B cell (primary cell): ENCODE data around the gene CFAP54. TPM values are rescaled to one million over a fixed set of nuclear protein-coding genes. Genes with fewer than 3 reads are reported as not detected.

Experiments
- ATAC-seq: fragments of 200-7000 bp; cut with Tn5 transposase; one replicate; pipeline ENCODE4 v1.10.0; 2021; ENCODE audit warnings: low read depth, mild to moderate bottlenecking, moderate number of reproducible peaks, moderate library complexity
- CTCF ChIA-PET: fragments of 350-600 bp; sonication (Branson Sonifier 250); formaldehyde crosslinking; loops from one replicate; lab custom pipeline; 2021; ENCODE audit warnings: antibody characterized with exemption, inconsistent platforms; lab: Charles Lee
- POLR2A ChIA-PET: fragments of 350-600 bp; sonication (Branson Sonifier 250); formaldehyde crosslinking; loops from one replicate; lab custom pipeline; 2021; ENCODE audit warnings: antibody characterized with exemption; lab: Charles Lee
- DNase-seq: peaks from one replicate; pipeline ENCODE4 v3.0.0; 2013
- H2AFZ ChIP-seq: 2 replicates; pipeline ENCODE4 v1.6.1; 2012; ENCODE audit warnings: mild to moderate bottlenecking, low read depth, low read length; ENCODE audit not compliant: insufficient read depth, poor library complexity, severe bottlenecking
- H3K27ac ChIP-seq, 2 donors: 1 replicate in 1 of 2; 2 replicates in 1 of 2; pipeline ENCODE4 v1.5.1; 2012 to 2013; ENCODE audit warnings: low read length in 2 of 2, mild to moderate bottlenecking in 2 of 2, moderate library complexity in 1 of 2
- H3K27me3 ChIP-seq, 4 experiments: fragments of 200-600 bp in 1 of 4; sonication (generic) in 1 of 4; replicated peaks in 1 of 4; 1 replicate in 2 of 4; 2 replicates in 2 of 4; pipeline versions ENCODE4 v1.6.1 to v1.7.0; 2013 to 2016; ENCODE audit warnings: low read length in 3 of 4, mild to moderate bottlenecking in 2 of 4, mixed read lengths in 1 of 4, moderate library complexity in 1 of 4; ENCODE audit not compliant: insufficient read depth in 4 of 4, control insufficient read depth in 3 of 4; ENCODE audit errors: control extremely low read depth in 1 of 4
- H3K36me3 ChIP-seq, 2 experiments: replicated peaks in 1 of 2; 1 replicate in 1 of 2; 2 replicates in 1 of 2; pipeline versions ENCODE4 v1.6.1 to v1.7.1; 2013; ENCODE audit warnings: low read length in 1 of 2; ENCODE audit not compliant: insufficient read depth in 2 of 2, control insufficient read depth in 1 of 2; ENCODE audit errors: control extremely low read depth in 1 of 2, extremely low read depth in 1 of 2
- H3K4me1 ChIP-seq, 2 donors: fragments of 200-600 bp in 1 of 2; sonication (generic) in 1 of 2; 1 replicate in 1 of 2; 2 replicates in 1 of 2; pipeline versions ENCODE4 v1.5.1 to v1.6.1; 2013 to 2017; ENCODE audit warnings: low read length in 2 of 2; ENCODE audit not compliant: control insufficient read depth in 2 of 2, insufficient read depth in 2 of 2
- H3K4me2 ChIP-seq: replicated peaks from 2 replicates; pipeline ENCODE3; 2012; ENCODE audit warnings: mild to moderate bottlenecking, low read depth, low read length; ENCODE audit not compliant: poor library complexity, severe bottlenecking
- H3K4me3 ChIP-seq, 5 experiments: fragments of 200-600 bp in 1 of 5; sonication (generic) in 1 of 5; 1 replicate in 3 of 5; 2 replicates in 2 of 5; pipeline versions ENCODE4 v1.5.1 to v1.7.0; 2011 to 2016; ENCODE audit warnings: low read length in 4 of 5, mild to moderate bottlenecking in 4 of 5, low read depth in 2 of 5, control low read depth in 1 of 5, moderate library complexity in 1 of 5; ENCODE audit not compliant: insufficient read depth in 1 of 5; ENCODE audit errors: control extremely low read depth in 1 of 5, extremely low read depth in 1 of 5
- H3K79me2 ChIP-seq: fragments of 200-600 bp; sonication (generic); one replicate; pipeline ENCODE4 v1.6.0; 2016; ENCODE audit warnings: low read length; ENCODE audit not compliant: control insufficient read depth, insufficient read depth
- H3K9ac ChIP-seq: fragments of 200-600 bp; sonication (generic); 2 replicates; pipeline ENCODE4 v1.6.1; 2017; ENCODE audit warnings: mild to moderate bottlenecking, low read length, moderate library complexity
- H3K9me3 ChIP-seq, 3 donors: one replicate each; pipeline versions ENCODE4 v1.6.1 to v1.7.1; 2013; ENCODE audit warnings: low read length in 2 of 3; ENCODE audit not compliant: control insufficient read depth in 2 of 3, insufficient read depth in 1 of 3; ENCODE audit errors: control extremely low read depth in 1 of 3
- H4K20me1 ChIP-seq: 2 replicates; pipeline ENCODE4 v1.6.0; 2012; ENCODE audit warnings: mild to moderate bottlenecking, low read length; ENCODE audit not compliant: insufficient read depth, control insufficient read depth, poor library complexity, severe bottlenecking
- H3K27ac Mint-ChIP-seq: one replicate; pipeline ENCODE4 v1.8.0; 2021; ENCODE audit warnings: mixed read lengths
- H3K27me3 Mint-ChIP-seq: one replicate; pipeline ENCODE4 v1.8.0; 2021; ENCODE audit warnings: mixed read lengths
- H3K4me1 Mint-ChIP-seq: one replicate; pipeline ENCODE4 v1.8.0; 2021; ENCODE audit warnings: mixed read lengths
- H3K4me3 Mint-ChIP-seq: one replicate; pipeline ENCODE4 v1.8.0; 2021; ENCODE audit warnings: mixed read lengths
- H3K9me3 Mint-ChIP-seq: one replicate; pipeline ENCODE4 v1.8.0; 2022; ENCODE audit warnings: mixed read lengths; ENCODE audit not compliant: insufficient read depth
- CTCF ChIP-seq: fragments of 200-600 bp; IDR thresholded peaks from one replicate; pipeline ENCODE4 v1.8.0; 2022; ENCODE audit warnings: antibody characterized with exemption, mild to moderate bottlenecking
- EZH2 ChIP-seq: IDR thresholded peaks from 2 replicates; pipeline ENCODE4 v1.6.1; 2012; ENCODE audit warnings: borderline replicate concordance, low read depth, mild to moderate bottlenecking, moderate library complexity, low read length; ENCODE audit not compliant: insufficient read depth, poor library complexity, severe bottlenecking
- intact Hi-C: fragments of 100-400 bp; cut with micrococcal nuclease; formaldehyde crosslinking; loops from one replicate; pipeline ENCODE4 v1.10.0; 2022
- polyA plus RNA-seq: library from polyadenylated mRNA; depleted of rRNA; stranded (reverse); fragments of >200 nt; gene quantifications from 2 replicates; pipeline ENCODE4 v1.2.3, GENCODE V29; 2012
- total RNA-seq, 2 donors: library from RNA; stranded (reverse); fragments of 120-200 nt in 1 of 2; gene quantifications; 1 replicate in 1 of 2; 2 replicates in 1 of 2; pipeline versions ENCODE4 v1.2.3 to v1.2.4, GENCODE V29; 2013 to 2022

Gene CFAP54
- total and polyA plus RNA-seq, 2 donors (not counting 1 experiment from before 2014, with no cell fraction given): 0.12 to 0.76 TPM

GRCh38 chr12:96501908-96502307 lies 12.5 kb downstream of the CFAP54 start:
- Mint-ChIP-seq H3K4me3 (no peak overlapping the region), H3K27me3 (no peaks in the 10 kb centered on the region), H3K27ac (peak overlapping the region; percentile 32), H3K9me3 (no peaks in the 10 kb centered on the region), H3K4me1 (peaks cover 26% of the 10 kb centered on the region)
- no peak for DNase-seq
- CTCF ChIA-PET: interaction anchor here (1.1 to 2.0 kb wide), 2 partner anchors 9 to 15 kb away, joined by 3 to 15 read pairs; no protein-coding TSS in a partner anchor
- no peaks in the 10 kb centered on the region for H3K9me3 ChIP-seq
- TF ChIP-seq EZH2 (no peak), CTCF (no peak)
- H3K4me1 ChIP-seq: peaks cover 18 to 21% of the 10 kb centered on the region in 2 donors
- POLR2A ChIA-PET: no interaction called here
- no peaks in the 10 kb centered on the region for H3K27me3 ChIP-seq
- H3K79me2 ChIP-seq: no peaks in the 10 kb centered on the region
- no peaks in the 10 kb centered on the region for H3K36me3 ChIP-seq
- no peak overlapping the region for H2AFZ ChIP-seq
- H3K4me3 ChIP-seq: no peak overlapping the region
- peak overlapping the region in 1 of 2 donors; percentile 38 for H3K27ac ChIP-seq
- H3K9ac ChIP-seq: no peak overlapping the region
- H4K20me1 ChIP-seq: no peaks in the 10 kb centered on the region
- intact Hi-C loops: no loop called here
- no peak for ATAC-seq
- H3K4me2 ChIP-seq: no peak overlapping the region

GRCh38 chr12:96502477-96502876 lies 13.1 kb downstream of the CFAP54 start:
- peaks cover 26% of the 10 kb centered on the region for H3K4me1 Mint-ChIP-seq
- ATAC-seq (no peak), DNase-seq (no peak)
- Histone ChIP-seq H3K4me1 (peaks cover 18 to 21% of the 10 kb centered on the region in 2 donors), H3K9ac (no peak overlapping the region), H3K4me2 (no peak overlapping the region), H3K27ac (no peak overlapping the region), H2AFZ (no peak overlapping the region), H3K9me3 (no peaks in the 10 kb centered on the region), H3K4me3 (no peak overlapping the region), H3K36me3 (no peaks in the 10 kb centered on the region), H4K20me1 (no peaks in the 10 kb centered on the region), H3K79me2 (no peaks in the 10 kb centered on the region), H3K27me3 (no peaks in the 10 kb centered on the region)
- ChIA-PET POLR2A (no interaction called here), CTCF (interaction anchor here (1.1 to 2.0 kb wide), 2 partner anchors 10 to 14 kb away, joined by 3 to 15 read pairs; no protein-coding TSS in a partner anchor)
- TF ChIP-seq EZH2 (no peak), CTCF (no peak)
- no peaks in the 10 kb centered on the region for H3K9me3 Mint-ChIP-seq
- H3K27ac Mint-ChIP-seq: peak overlapping the region; percentile 78
- intact Hi-C loops: no loop called here
- H3K4me3 Mint-ChIP-seq: no peak overlapping the region
- H3K27me3 Mint-ChIP-seq: no peaks in the 10 kb centered on the region
